Endothelial cell of umbilical vein (primary cell): ENCODE results near the gene PRDM11.

ENCODE experiments used
- POLR2A ChIP-seq: IDR thresholded peaks from 2 replicates; pipeline ENCODE4 v1.6.1; 2012; ENCODE audit warnings: low read depth, mild to moderate bottlenecking, control low read depth, low read length
- TF ChIP-seq, protein P1 (sequence below), 2 donors: IDR thresholded peaks; 1 replicate in 1 of 2; 2 replicates in 1 of 2; pipeline ENCODE4 v1.5.1; 2011; ENCODE audit warnings: low read length in 2 of 2, mild to moderate bottlenecking in 2 of 2, moderate library complexity in 2 of 2, control low read depth in 1 of 2, inconsistent platforms in 1 of 2, low read depth in 1 of 2; ENCODE audit not compliant: insufficient read depth in 1 of 2; ENCODE audit errors: extremely low read depth in 1 of 2
- TF ChIP-seq, protein P2 (sequence below): IDR thresholded peaks from 2 replicates; pipeline ENCODE4 v1.6.1; 2011; ENCODE audit not compliant: insufficient read depth, insufficient read length

DNA sequence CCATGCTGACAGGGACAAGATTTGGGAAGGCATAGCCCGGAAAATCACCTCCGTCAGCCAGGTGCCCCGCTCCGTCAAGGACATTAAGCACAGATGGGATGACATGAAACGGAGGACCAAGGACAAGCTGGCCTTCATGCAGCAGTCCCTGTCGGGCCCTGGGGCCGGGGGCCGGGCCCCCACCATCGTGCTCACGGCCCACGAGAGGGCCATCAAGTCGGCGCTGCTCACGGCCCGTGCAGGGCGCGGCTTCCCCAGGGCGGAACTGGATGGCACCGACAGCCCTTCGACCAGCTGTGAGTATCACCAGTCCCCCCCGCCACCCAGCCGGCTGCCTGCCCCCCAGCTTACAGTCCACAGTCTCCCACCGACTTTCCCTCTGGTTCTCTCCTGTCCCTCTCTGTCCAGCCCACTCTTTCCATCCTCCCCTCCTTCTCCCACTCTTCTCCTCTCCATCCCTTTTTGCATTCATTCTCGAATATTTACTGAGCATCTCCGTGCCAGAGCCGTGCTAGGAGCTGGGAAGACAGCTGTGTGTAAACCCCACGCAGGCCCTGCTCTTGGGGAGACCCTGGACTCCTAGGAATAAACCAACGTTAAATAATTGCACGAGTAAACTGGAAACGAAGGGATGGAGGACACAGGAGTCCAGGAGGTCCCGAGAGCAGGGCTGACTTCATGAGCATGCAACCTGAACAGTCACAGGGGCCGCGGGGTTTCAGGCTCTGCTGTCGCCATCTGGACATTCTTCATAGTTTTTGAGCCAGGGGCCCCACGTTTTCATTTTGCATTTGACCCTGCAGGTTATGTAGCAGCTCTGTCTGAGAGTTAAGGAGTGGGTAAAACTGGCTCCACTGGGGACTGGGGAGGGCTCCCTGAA is 62.8 kb downstream of the PRDM11 start:
- TF ChIP-seq POLR2A: no peak
- TF ChIP-seq, protein P1, sequence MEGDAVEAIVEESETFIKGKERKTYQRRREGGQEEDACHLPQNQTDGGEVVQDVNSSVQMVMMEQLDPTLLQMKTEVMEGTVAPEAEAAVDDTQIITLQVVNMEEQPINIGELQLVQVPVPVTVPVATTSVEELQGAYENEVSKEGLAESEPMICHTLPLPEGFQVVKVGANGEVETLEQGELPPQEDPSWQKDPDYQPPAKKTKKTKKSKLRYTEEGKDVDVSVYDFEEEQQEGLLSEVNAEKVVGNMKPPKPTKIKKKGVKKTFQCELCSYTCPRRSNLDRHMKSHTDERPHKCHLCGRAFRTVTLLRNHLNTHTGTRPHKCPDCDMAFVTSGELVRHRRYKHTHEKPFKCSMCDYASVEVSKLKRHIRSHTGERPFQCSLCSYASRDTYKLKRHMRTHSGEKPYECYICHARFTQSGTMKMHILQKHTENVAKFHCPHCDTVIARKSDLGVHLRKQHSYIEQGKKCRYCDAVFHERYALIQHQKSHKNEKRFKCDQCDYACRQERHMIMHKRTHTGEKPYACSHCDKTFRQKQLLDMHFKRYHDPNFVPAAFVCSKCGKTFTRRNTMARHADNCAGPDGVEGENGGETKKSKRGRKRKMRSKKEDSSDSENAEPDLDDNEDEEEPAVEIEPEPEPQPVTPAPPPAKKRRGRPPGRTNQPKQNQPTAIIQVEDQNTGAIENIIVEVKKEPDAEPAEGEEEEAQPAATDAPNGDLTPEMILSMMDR (IDR thresholded peaks at IDR 0.05; ENCODE audit: extremely low read depth in 1 of 2, insufficient read depth in 1 of 2, low read depth in 1 of 2, low read length in 2 of 2): no peak
- TF ChIP-seq, protein P2, sequence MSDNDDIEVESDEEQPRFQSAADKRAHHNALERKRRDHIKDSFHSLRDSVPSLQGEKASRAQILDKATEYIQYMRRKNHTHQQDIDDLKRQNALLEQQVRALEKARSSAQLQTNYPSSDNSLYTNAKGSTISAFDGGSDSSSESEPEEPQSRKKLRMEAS: no peak
